Upper lobe of right lung (tissue), 1 donor: Measurements from ENCODE around the gene CBFB. TPM values are rescaled to one million over a fixed set of nuclear protein-coding genes. Genes with fewer than 3 reads are reported as not detected.

Source experiments
- ATAC-seq: fragments of 200-7000 bp; cut with Tn5 transposase; one replicate; pipeline ENCODE4 v1.9.1; 2020; ENCODE audit warnings: mild to moderate bottlenecking, moderate library complexity
- DNase-seq: peaks from one replicate; pipeline ENCODE4 v3.0.0-alpha.2; 2020
- H3K27ac ChIP-seq: fragments of 200-600 bp; one replicate; pipeline ENCODE4 v1.8.0; 2022
- H3K27me3 ChIP-seq: fragments of 200-600 bp; one replicate; pipeline ENCODE4 v1.8.0; 2022; ENCODE audit warnings: mild to moderate bottlenecking
- H3K36me3 ChIP-seq: fragments of 200-600 bp; one replicate; pipeline ENCODE4 v1.8.0; 2022
- H3K4me1 ChIP-seq: fragments of 200-600 bp; one replicate; pipeline ENCODE4 v1.8.0; 2022
- H3K4me3 ChIP-seq: fragments of 200-600 bp; one replicate; pipeline ENCODE4 v1.8.0; 2022; ENCODE audit warnings: mild to moderate bottlenecking
- H3K9me3 ChIP-seq: fragments of 200-600 bp; one replicate; pipeline ENCODE4 v1.8.0; 2022
- intact Hi-C: fragments of 100-400 bp; cut with DNase I; formaldehyde crosslinking; loops from one replicate; pipeline ENCODE4 v1.11.0; 2022
- total RNA-seq: library from RNA; stranded (reverse); fragmentation: NEBNext Ultra II Directional; extraction: Animal tissue kit (Norgen Biotek cat#: 25700); gene quantifications from one replicate; pipeline ENCODE4 v1.2.1, GENCODE V29; 2021
- TF ChIP-seq, protein P1 (sequence below): fragments of 200-600 bp; IDR thresholded peaks from one replicate; pipeline ENCODE4 v1.8.0; 2022; ENCODE audit warnings: antibody characterized with exemption
- donor health status: DM: no; HTN: yes; CAD: no; lungs with severe emphysema.

Gene CBFB
- total RNA-seq, 1 donor from 2014 or later = 63.0 TPM

DNA sequence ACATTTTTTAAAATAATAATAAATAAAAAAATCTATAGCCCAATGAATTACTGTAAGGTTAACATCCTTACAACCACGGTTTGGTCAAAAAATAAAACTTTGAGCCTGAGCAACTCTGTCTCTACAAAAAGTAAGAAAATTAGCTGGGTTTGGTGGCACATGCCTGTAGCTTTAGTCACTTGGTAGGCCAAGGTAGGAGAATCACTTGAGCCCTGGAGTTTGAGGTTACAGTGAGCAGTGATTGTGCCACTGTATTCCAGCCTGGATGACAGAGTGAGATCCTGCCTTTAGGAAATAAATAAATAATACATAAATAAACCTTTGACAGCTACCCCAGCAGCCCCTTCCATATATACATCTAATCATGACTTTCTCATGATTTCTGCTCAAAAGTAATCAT is 53.9 kb downstream of the CBFB start:
- intact Hi-C loops = no loop called here
- TF ChIP-seq, protein P1, sequence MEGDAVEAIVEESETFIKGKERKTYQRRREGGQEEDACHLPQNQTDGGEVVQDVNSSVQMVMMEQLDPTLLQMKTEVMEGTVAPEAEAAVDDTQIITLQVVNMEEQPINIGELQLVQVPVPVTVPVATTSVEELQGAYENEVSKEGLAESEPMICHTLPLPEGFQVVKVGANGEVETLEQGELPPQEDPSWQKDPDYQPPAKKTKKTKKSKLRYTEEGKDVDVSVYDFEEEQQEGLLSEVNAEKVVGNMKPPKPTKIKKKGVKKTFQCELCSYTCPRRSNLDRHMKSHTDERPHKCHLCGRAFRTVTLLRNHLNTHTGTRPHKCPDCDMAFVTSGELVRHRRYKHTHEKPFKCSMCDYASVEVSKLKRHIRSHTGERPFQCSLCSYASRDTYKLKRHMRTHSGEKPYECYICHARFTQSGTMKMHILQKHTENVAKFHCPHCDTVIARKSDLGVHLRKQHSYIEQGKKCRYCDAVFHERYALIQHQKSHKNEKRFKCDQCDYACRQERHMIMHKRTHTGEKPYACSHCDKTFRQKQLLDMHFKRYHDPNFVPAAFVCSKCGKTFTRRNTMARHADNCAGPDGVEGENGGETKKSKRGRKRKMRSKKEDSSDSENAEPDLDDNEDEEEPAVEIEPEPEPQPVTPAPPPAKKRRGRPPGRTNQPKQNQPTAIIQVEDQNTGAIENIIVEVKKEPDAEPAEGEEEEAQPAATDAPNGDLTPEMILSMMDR = no peak
- Histone ChIP-seq H3K27ac (no peak overlapping the region), H3K27me3 (no peaks in the 10 kb centered on the region), H3K9me3 (no peaks in the 10 kb centered on the region), H3K4me3 (no peak overlapping the region), H3K36me3 (peaks cover 10% of the 10 kb centered on the region), H3K4me1 (peaks cover 5% of the 10 kb centered on the region)
- no peak for DNase-seq
- ATAC-seq = no peak

DNA sequence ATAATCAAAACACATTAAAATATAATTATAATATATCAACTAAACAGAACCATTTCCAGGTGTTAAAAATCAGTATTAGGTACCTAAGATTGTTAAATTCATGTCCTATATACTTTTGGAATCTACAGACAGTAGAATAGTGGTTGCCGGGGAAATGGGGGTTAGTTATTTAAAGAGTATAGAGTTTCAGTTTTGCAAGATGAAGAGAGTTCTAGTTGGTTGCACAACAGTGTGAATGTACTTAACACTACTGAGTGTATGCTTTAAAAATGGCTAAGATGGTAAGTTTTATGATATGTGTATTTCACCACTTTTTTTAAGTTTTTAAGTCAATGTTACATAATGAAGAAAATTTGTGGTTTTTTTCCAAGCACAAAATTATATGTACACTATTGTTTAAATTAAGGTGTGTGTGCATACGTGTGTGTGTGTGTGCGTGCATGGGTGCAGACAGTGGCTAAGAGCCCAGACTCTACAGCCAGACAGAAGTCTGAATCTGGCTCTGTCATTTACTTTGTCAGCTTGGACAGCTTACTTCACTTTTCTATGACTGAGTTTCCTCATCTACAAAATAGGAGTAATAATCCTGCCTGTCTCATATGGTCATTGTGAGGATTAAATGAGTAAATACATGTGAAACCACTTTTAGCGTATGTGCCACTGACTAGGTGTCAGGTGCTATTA is 55.5 kb downstream of the CBFB start:
- intact Hi-C loops = no loop called here
- no peaks in the 10 kb centered on the region for H3K9me3 ChIP-seq
- ATAC-seq = peak; percentile 43
- peaks cover 7% of the 10 kb centered on the region for H3K36me3 ChIP-seq
- no peak overlapping the region for H3K4me3 ChIP-seq
- TF ChIP-seq, protein P1 = no peak
- no peaks in the 10 kb centered on the region for H3K27me3 ChIP-seq
- H3K27ac ChIP-seq = no peak overlapping the region
- DNase-seq = no peak
- peaks cover 5% of the 10 kb centered on the region for H3K4me1 ChIP-seq

DNA sequence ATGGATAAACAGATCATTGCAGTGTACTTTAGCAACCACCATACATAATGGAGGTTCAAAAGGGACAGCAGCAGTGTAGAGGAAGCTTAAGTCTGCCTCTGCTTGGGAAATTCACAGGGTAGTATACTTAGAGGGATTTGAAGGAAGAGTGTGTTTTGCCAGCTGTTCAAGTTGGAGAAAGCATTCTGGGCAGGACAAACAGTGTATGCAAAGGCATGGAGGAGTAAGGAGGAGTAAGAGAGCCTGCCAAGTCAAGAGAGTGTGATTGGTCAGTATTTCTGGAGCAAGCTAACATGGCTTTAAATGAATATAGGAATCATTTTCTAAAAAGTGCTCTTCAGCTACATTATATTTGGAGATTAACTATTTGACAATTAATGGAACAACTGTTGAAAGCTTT is 57.9 kb downstream of the CBFB start:
- Histone ChIP-seq H3K9me3 (no peaks in the 10 kb centered on the region), H3K4me3 (no peak overlapping the region), H3K27ac (no peak overlapping the region), H3K36me3 (peaks cover 7% of the 10 kb centered on the region), H3K4me1 (peaks cover 5% of the 10 kb centered on the region), H3K27me3 (no peaks in the 10 kb centered on the region)
- no peak for ATAC-seq
- intact Hi-C loops = no loop called here
- TF ChIP-seq, protein P1 = no peak
- no peak for DNase-seq

DNA sequence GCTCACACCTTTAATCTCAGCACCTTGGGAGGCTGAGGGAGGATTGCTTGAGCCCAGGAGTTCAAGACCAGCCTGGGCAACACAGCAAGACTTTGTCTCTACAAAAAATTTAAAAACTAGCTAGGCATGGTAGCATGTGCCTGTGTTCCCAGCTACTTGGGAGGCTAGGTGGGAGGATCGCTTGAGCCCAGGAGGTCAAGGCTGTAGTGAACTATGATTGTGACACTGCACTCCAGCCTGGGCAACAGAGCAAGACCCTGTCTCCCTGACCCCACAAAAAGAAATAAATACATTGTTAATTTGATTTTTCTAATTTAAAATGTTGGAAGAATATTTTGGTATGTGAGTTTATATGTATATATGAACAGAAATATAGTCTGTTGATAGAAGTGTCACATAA is 58.3 kb downstream of the CBFB start:
- intact Hi-C loops = no loop called here
- Histone ChIP-seq H3K27ac (no peak overlapping the region), H3K27me3 (no peaks in the 10 kb centered on the region), H3K9me3 (no peaks in the 10 kb centered on the region), H3K36me3 (peaks cover 7% of the 10 kb centered on the region), H3K4me3 (no peak overlapping the region), H3K4me1 (peaks cover 5% of the 10 kb centered on the region)
- DNase-seq (no peak), ATAC-seq (no peak)
- TF ChIP-seq, protein P1 = no peak

DNA sequence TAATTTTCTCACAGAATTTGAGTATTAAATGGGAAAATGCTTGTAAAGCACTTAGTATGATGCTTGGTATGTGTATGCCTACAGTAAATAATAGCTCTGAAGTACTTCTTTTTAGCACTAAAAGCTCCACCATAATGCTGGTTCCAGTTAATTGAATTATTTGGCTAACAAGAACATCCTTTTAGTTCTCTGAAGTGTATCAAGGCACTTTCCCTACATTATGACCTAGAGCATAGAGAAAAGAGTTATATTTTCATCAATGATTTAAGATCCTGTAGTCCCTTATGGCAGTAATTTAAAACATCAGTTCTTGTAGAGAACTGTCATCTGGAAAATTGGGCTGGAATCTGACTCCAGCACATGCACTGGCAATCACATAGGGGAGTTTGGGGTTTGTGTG is 58.9 kb downstream of the CBFB start:
- no peak for ATAC-seq

More for the DNA sequence above, 58.9 kb downstream of the CBFB start:
- Histone ChIP-seq H3K27ac (no peak overlapping the region), H3K9me3 (no peaks in the 10 kb centered on the region), H3K27me3 (no peaks in the 10 kb centered on the region), H3K4me3 (no peak overlapping the region), H3K4me1 (peaks cover 5% of the 10 kb centered on the region), H3K36me3 (peaks cover 9% of the 10 kb centered on the region)
- DNase-seq = no peak
- TF ChIP-seq, protein P1 = no peak
- intact Hi-C loops = no loop called here
